Liver (tissue), 9 donors: Measurements from ENCODE around the gene TNNT3. TPM values are rescaled to one million over a fixed set of nuclear protein-coding genes. Genes with fewer than 3 reads are reported as not detected.

ENCODE experiments used
- DNase-seq: peaks from one replicate; pipeline ENCODE4 v3.0.0-alpha.2; 2017; ENCODE audit warnings: low spot score
- H3K27ac ChIP-seq, 2 donors: one replicate each; pipeline ENCODE4 v1.7.0; 2013; ENCODE audit warnings: inconsistent platforms in 2 of 2, low read length in 2 of 2, control low read depth in 1 of 2, low read depth in 1 of 2, mild to moderate bottlenecking in 1 of 2
- H3K27me3 ChIP-seq, 4 donors: one replicate each; pipeline versions ENCODE4 v1.6.1 to v1.7.0; 2013; ENCODE audit warnings: low read length in 3 of 4, inconsistent platforms in 1 of 4, mild to moderate bottlenecking in 1 of 4, moderate library complexity in 1 of 4; ENCODE audit not compliant: control insufficient read depth in 4 of 4, insufficient read depth in 4 of 4
- H3K36me3 ChIP-seq, 4 donors: one replicate each; pipeline versions ENCODE4 v1.6.1 to v1.7.0; 2013; ENCODE audit warnings: low read length in 3 of 4, mild to moderate bottlenecking in 3 of 4, low read depth in 1 of 4, moderate library complexity in 1 of 4; ENCODE audit not compliant: control insufficient read depth in 4 of 4, insufficient read depth in 3 of 4
- H3K4me1 ChIP-seq, 4 donors: one replicate each; pipeline versions ENCODE4 v1.6.1 to v1.7.0; 2013; ENCODE audit warnings: low read length in 3 of 4, mild to moderate bottlenecking in 3 of 4, moderate library complexity in 1 of 4; ENCODE audit not compliant: control insufficient read depth in 4 of 4, insufficient read depth in 4 of 4
- H3K4me3 ChIP-seq, 3 donors: one replicate each; pipeline versions ENCODE4 v1.6.1 to v1.7.0; 2013; ENCODE audit warnings: low read length in 3 of 3, control low read depth in 1 of 3, low read depth in 1 of 3, mild to moderate bottlenecking in 1 of 3
- H3K9ac ChIP-seq, 2 donors: one replicate each; pipeline ENCODE4 v1.7.0; 2013; ENCODE audit warnings: low read length in 2 of 2, mild to moderate bottlenecking in 2 of 2, moderate library complexity in 2 of 2, control low read depth in 1 of 2, low read depth in 1 of 2
- H3K9me3 ChIP-seq, 4 donors: one replicate each; pipeline versions ENCODE4 v1.6.1 to v1.7.0; 2013; ENCODE audit warnings: low read length in 3 of 4; ENCODE audit not compliant: control insufficient read depth in 4 of 4
- CTCF ChIP-seq: fragments of 150-350 bp; IDR thresholded peaks from 2 replicates; pipeline ENCODE4 v1.5.1; 2017; ENCODE audit warnings: improper control_type of control experiment, low read depth, low read length; ENCODE audit not compliant: missing input control
- FOXA1 ChIP-seq: IDR thresholded peaks from 2 replicates; pipeline ENCODE4 v1.6.1; 2016; ENCODE audit warnings: antibody characterized with exemption
- FOXA2 ChIP-seq: IDR thresholded peaks from 2 replicates; pipeline ENCODE4 v1.6.1; 2016; ENCODE audit warnings: antibody characterized with exemption
- HNF4A ChIP-seq, 2 donors: conservative IDR thresholded peaks; 2 replicates each; pipeline ENCODE4 v1.6.1; 2016; ENCODE audit warnings: antibody characterized with exemption in 2 of 2, mild to moderate bottlenecking in 2 of 2
- HNF4G ChIP-seq: IDR thresholded peaks from 2 replicates; pipeline ENCODE4 v1.6.1; 2016; ENCODE audit warnings: antibody characterized with exemption
- JUND ChIP-seq, 2 donors: IDR thresholded peaks; 2 replicates each; pipeline ENCODE4 v1.6.1; 2016; ENCODE audit warnings: antibody characterized with exemption in 2 of 2
- RAD21 ChIP-seq, 2 donors: IDR thresholded peaks; 2 replicates each; pipeline ENCODE4 v1.6.1; 2016; ENCODE audit warnings: antibody characterized with exemption in 2 of 2, mild to moderate bottlenecking in 2 of 2
- REST ChIP-seq: IDR thresholded peaks from 2 replicates; pipeline ENCODE4 v1.6.1; 2016; ENCODE audit warnings: antibody characterized with exemption, mild to moderate bottlenecking
- TAF1 ChIP-seq: conservative IDR thresholded peaks from 2 replicates; pipeline ENCODE4 v1.6.1; 2016; ENCODE audit warnings: antibody characterized with exemption, mild to moderate bottlenecking
- ZBTB33 ChIP-seq: IDR thresholded peaks from 2 replicates; pipeline ENCODE4 v1.6.1; 2016; ENCODE audit warnings: antibody characterized with exemption
- WGBS: extraction: QIAGEN DNeasy Blood & Tissue Kit; methylation state at CpG from one replicate; pipeline ENCODE4 v1.1.7; 2013; 5-methylcytosine and 5-hydroxymethylcytosine counted together
- polyA plus RNA-seq, 2 donors: library from polyadenylated mRNA; stranded (reverse) in 1 of 2; unstranded in 1 of 2; fragments of 200-250 nt in 1 of 2; fragments of >200 nt in 1 of 2; fragmentation: Nextera tagmentation in 1 of 2; extraction: Ambion mirVana in 1 of 2; gene quantifications; one replicate each; pipeline versions ENCODE4 v1.2.1 to v1.2.3, GENCODE V29; 2013 to 2015
- total RNA-seq, 2 donors: library from RNA; depleted of rRNA; stranded (reverse); fragments of >200 nt; gene quantifications; one replicate each; pipeline ENCODE4 v1.2.3, GENCODE V29; 2014
- TF ChIP-seq, protein P1 (sequence below): IDR thresholded peaks from 2 replicates; pipeline ENCODE4 v1.6.1; 2016; ENCODE audit warnings: antibody characterized with exemption
- TF ChIP-seq, protein P2 (sequence below): IDR thresholded peaks from 2 replicates; pipeline ENCODE4 v1.6.1; 2016; ENCODE audit warnings: antibody characterized with exemption
- donor health status: healthy.
- donor health status: healthy.
- donor health status: healthy.
- donor health status: healthy.
- donor health status: healthy.

TNNT3 gene
- total and polyA plus RNA-seq, 4 donors = 0.06 to 0.14 TPM; not detected in 2

GRCh38 chr11:1927848-1928469 lies 8.5 kb downstream of the TNNT3 start:
- no peak overlapping the region for H3K27ac ChIP-seq

More at GRCh38 chr11:1927848-1928469, 8.5 kb downstream of the TNNT3 start:
- H3K4me1 ChIP-seq = no peaks in the 10 kb centered on the region
- WGBS = 89% methylated on average over 20 of the region's 20 CpGs
- no peaks in the 10 kb centered on the region for H3K36me3 ChIP-seq
- DNase-seq = no peak
- TF ChIP-seq RAD21 (IDR thresholded peaks at IDR 0.05) (no peak), HNF4A (conservative IDR thresholded peaks at IDR 0.05) (no peak), FOXA2 (no peak), HNF4G (no peak), ZBTB33 (no peak), TAF1 (no peak), REST (no peak), FOXA1 (no peak), CTCF (no peak), JUND (IDR thresholded peaks at IDR 0.05) (no peak)
- TF ChIP-seq, protein P1, sequence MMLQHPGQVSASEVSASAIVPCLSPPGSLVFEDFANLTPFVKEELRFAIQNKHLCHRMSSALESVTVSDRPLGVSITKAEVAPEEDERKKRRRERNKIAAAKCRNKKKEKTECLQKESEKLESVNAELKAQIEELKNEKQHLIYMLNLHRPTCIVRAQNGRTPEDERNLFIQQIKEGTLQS = no peak
- TF ChIP-seq, protein P2, sequence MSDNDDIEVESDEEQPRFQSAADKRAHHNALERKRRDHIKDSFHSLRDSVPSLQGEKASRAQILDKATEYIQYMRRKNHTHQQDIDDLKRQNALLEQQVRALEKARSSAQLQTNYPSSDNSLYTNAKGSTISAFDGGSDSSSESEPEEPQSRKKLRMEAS = no peak
- no peak overlapping the region for H3K4me3 ChIP-seq
- H3K27me3 ChIP-seq = no peaks in the 10 kb centered on the region
- H3K9ac ChIP-seq = no peak overlapping the region
- H3K9me3 ChIP-seq = no peaks in the 10 kb centered on the region
